GM19025 (cell line): Measurements from ENCODE around the gene ACACB.

Source experiments
- ATAC-seq: cut with Tn5 transposase; IDR thresholded peaks from one replicate; pipeline ENCODE4 v1.9.1; 2021; ENCODE audit warnings: mild to moderate bottlenecking, low read depth, moderate library complexity; ENCODE audit not compliant: unreplicated experiment

The ACACB gene

DNA sequence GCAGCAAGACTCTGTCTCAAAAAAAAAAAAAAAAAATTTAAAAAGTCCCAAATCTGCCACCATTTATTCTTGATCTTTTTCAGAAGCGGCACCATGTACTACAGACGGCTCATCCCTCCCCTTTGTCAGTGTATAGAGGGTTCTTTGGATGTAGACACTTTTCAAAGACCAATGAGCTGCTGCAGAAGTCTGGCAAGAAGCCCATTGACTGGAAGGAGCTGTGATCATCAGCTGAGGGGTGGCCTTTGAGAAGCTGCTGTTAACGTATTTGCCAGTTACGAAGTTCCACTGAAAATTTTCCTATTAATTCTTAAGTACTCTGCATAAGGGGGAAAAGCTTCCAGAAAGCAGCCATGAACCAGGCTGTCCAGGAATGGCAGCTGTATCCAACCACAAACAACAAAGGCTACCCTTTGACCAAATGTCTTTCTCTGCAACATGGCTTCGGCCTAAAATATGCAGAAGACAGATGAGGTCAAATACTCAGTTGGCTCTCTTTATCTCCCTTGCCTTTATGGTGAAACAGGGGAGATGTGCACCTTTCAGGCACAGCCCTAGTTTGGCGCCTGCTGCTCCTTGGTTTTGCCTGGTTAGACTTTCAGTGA is 6.5 kb upstream of the ACACB start:
- ATAC-seq = no peak

DNA sequence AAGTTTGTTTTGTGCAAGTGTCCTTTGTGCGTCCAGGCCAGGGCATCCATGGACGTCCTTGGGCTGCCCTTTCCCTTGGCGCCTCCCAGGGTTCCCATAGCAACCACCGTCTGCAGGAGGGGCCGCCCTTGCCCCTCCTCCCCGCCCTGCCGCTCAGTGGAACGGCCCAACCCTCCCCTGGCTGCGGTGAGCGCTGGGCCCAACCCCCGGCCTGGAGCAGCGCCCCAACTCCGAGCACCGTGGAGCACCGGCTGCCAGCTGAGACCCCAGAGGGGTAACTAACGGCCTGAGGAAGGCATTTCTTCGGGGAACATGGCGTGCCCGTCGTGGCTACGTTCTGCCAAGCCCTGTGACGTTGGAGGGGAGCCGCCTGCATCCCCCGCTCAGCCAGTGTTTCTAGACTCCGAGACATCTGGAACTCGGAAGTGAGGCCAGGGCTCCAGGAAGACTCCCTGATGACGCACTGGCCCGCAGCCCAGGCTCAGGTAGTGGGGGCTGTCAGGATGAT is 5.3 kb upstream of the ACACB start:
- no peak for ATAC-seq

DNA sequence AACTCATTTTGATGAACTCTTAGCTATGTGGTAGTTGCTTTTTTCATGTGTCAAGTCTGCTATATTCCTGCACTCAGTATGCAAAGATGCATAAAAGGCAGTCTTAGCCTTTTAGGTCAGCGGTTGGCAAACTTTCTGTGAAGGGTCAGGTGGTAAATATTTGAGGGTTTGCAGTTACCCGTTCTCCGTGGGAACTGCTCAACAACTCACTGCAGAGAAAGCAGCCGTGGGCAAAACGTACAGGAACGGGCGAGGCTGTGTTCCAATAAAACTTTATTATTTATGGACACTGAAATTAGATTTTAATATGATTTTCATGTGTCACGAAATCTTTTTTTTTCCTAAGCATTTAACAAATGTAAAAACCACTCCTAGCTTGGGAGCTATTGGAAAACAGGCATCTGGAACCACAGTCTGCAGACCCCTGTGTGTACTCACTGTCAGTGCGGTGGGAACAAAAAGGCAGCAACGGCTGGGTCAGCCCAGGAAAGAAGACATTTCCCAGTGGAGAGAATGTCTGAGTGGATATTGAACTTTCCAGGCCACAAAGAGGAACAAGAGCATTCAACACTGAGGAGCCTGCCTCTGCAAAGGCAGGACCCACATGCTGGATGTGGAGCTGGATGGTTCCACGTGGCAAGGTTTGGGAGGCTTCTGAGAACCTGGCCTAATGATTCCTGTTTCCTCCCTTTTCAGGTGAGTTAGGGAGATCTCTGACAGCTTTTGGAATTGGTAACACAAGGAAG is 3.5 kb upstream of the ACACB start:
- ATAC-seq = no peak

DNA sequence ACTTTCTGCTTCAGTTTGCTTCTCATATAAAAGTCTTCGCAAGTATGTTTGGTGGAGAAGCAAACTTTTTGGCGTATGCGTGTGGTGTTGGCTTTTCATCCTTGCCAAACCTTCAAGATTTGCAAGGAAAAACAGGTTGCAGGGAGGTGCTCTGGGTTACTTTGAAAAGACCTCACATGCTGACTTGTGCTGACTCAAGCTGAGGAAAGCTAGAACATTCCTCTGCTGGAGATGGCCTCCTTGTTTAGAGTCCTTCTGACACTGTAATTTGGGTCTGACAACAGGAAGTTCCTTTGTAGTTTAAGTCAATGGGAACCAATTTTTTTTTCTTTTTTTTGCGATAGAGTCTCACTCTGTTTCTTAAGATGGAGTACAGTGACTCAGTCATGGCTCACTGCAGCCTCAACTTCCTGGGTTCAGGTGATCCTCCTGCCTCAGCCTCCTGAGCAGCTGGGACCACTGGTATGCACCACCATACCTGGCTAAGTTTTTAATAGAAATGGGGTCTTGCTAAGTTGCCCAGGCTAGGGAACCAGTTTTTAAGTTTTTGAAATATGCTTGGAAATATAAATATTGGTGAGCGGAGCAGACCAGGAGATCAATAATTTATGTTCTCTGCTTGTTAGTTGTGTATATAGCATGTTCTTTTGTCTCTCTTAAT is 2.6 kb upstream of the ACACB start:
- no peak for ATAC-seq

DNA sequence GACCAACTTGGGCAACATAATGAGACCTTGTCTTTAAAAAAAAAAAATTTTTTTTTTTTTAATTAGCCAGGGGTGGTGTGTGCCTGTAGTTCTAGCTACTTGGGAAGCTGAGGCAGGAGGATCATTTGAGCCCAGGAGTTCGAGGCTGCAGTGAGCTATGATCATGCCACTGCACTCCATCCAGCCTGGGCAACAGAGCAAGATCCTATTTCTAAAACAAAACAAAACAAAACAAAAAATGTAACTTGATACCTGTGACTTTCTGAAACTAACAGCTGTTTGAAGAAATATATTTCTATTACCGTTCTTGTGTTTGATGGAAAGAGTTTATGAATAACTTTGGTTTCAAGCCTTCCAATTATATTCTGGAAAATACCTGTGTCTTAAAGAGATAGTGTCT is 1.7 kb upstream of the ACACB start:
- ATAC-seq = no peak

DNA sequence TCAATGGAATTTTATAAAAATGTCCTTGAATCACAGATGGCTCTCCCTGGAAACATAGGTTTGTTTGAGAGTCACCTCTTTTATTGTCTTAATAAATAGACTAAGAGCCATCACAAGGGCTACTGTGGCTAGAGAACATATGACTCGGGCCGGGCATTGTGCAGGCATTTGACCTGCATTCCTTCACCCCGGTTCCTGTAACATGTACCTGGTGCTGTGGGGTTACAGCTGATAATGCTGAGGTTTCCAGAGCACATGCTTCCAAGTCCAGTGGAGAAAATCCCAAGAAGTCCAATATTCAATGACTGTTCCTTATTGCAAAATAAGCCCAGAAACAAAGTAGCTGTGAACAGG is 1.0 kb upstream of the ACACB start:
- ATAC-seq = no peak

DNA sequence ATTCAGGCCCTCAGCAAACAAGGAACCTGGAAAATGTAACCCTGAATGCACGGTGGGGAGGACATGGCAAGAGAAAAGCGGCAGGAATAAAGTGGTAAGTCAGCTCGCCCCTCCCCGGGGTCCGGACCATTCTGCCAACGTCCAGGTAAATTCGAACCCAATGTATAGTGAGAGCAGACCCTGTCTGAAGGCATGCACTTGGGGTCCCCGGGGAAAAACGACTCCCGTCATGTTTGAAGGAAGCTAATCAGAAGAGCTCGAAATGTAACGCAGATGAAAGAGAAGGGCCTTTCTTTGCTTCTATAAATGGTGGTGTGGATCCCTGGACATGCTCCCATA is 193 bp downstream of the ACACB start:
- no peak for ATAC-seq

DNA sequence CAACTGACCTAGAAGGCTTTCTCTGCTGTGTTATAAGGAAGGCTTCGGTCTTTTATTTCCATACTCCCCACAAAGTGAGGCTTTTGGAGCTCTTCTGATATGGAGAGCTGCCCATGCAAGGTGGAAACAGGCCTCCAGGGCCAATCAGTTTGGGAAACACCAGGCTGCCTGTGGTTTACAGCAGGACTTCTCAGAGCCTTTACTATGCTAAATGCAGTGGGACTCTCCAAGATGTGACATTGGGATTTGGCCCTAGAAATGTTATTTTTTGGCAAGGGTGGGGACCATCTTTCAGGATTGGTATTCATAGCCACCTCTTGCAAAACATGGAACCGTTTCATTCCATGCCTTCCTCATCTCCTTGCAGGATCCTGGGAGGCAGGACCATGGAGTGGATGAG is 3.7 kb downstream of the ACACB start:
- no peak for ATAC-seq

DNA sequence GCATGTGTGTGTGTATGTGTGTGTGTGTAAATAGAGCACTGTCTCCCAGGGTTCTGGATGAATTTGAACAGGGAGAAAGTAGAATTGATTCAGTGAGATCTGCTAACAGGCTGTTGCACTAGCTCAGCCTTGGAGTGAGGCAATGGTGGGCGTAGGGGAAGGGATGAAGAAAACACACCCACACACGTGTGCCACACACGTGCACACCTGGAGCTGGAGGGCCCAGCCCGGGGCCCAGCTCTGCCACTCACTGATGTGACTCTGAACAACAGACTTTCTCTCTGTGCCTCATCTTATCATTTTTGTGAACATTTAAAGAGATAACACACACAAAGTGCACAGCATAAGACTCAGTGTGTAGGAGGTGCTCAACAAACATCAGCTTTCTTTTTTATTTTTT is 4.2 kb downstream of the ACACB start:
- no peak for ATAC-seq

DNA sequence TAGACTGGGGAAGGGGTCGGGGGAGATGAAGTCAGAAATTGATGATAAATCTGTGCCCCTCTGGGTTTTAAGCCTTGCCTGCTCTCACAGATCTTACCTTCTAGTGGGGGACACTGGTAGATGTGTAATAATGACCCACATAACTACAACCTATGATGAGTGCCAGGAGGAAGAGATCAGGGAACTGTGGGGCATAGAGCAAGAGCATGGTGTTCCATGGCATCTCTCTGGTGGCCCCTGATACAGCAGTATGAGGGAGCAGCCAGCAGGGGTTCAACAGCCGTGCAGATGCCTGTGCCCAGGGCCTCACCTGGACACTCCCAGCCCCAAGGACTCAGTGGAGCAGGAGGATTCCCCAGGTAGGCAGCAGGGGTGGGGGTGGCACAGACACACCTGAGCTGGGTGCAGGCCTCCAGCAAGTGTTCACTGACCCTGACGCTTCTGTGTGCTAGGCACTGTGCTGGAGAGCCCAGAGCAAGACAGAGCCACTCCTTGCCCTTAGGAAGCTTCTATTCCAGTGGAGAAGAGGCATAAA is 5.0 kb downstream of the ACACB start:
- ATAC-seq = no peak

DNA sequence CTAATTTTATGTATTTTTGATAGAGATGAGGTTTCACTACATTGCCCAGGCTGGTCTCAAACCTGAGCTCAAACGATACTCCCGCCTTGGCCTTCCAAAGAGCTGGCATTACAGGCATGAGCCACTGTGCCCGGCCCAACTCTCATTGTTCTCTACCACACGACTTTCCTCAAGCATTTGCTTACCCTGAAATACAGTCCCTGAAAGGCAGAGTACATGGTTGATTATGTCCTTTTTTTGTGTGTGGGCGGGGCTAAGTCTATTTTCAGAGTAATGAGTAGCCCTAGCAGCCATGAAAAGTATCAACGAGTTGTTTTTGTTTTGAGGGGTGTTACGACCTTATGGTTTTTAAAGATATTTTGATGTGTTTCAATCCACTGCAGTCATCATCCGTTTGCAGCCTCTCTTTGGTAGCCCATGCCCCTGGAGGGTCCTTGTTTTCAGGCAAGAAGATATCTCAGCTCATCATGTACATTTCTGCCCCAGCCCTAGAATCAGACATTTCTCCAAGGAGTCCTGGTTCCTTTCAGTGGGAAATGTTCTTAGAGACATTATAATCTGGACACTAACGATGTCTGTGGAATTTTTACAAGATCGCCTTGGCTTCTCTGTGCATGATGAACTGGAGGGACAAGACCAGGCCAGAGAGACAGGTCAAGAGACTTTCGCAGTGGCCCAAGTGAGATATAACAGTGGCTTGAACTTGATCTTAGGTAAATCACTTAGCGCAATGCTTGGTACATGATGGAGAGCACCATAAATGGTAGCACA is 8.7 kb downstream of the ACACB start:
- ATAC-seq = no peak

DNA sequence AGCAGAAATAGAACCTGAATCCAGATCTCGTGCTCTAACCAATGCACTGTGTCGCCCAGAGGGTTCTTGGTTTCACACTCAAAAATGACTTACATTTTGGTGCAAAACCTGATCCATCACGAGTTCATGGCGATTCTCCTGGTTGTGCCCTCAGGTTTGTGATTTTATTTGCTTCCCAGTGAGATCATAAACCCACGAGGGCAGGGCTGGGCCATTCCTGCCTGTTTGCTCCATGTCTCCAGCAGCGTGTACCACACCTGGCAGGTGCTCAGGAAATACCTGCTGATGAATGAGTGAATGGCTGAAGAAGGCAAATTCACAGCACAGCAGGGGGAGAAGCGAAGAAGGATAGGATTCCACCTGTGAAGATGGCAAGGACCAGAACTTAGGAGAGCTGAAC is 9.4 kb downstream of the ACACB start:
- ATAC-seq = no peak

DNA sequence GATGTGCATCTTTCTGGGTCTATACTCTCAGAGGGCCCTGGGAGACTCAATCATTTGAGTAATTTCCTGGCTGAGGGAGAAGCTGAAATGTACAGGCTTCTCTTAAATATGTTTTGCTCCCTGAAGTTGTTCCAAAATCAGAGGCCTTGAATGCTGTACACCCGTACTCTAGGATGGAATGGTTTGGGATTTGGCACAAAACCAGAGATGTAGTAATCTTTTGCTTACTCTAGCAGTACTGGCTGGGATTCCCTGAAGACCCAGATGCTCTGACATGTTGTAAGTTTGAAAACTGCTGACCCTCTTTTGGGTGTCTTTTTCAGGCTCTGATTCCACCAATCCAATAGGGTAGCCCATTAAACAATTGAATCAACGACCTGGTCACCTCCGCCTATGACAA is 10.4 kb downstream of the ACACB start:
- ATAC-seq = no peak

DNA sequence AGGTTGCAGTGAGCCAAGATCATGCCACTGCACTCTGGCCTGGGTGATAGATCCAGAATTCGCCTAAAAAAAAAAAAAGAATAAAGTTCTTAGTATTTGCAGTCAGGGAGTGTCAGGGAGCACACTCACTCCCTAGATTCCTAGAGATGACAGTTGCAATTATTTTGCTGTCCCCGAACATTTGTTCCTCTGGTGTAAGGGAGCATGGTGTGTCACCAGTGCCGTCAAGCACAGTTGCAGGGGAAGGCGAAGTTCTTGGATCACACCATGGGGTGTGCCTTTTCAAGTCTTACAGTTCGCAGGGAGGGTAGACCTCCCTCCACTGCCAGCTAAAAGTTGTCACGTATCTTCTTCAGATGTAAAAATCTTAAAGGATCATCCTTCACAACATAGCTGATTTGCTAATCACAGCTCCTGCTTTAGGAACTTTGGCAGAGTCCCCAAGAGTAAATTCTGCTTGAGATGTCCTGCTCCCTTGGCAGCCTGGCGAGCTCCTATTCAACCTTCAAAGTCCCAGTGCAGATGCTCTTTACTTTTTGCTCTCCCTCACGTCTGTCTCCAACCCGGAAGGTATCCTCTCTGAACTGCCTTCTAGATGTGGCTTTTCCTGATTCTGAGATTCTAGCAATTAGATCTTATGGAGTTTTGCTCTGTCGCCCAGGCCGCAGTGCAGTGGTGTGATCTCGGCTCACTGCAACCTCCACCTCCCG is 11.3 kb downstream of the ACACB start:
- no peak for ATAC-seq

DNA sequence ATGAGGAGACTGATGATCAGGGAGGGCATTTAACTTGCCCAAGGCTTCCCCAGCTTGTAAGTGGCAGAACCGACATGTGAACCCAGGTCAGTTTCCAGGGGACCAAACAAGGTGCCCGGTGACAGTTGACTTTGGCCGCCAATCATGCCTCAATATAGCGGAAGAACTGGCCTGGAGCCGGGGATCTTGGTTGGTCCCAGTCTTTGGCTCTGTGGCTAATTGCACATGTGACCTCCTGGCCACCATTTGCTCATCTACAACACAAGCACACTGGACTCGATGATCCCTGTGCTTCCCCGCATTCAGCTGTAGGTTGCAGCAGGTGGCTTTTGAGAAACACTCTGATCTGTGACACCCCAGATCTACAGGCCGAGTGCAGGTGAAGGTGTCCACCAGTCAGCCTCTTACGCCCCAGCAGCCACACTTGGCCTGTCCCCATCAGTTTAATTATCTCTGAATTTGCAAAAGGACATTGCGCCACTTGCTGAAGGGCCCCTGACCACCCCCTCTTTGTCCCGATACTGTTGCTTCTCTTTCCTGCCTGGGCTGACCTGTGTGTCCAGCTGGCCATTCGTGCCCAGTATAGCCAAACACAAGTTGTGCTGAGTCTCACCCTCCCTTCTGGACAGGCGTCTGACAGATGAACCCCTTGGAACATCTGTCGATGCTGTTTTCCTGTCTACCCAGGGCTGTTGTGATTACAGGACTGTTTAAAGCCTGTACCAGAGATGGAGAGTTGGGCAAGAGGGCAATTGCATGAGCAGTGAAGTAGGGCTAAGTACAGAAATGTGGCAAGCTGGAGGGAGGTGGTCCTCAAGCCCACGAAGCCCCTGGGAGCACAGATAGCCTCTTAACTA is 14.1 kb downstream of the ACACB start:
- ATAC-seq = no peak

DNA sequence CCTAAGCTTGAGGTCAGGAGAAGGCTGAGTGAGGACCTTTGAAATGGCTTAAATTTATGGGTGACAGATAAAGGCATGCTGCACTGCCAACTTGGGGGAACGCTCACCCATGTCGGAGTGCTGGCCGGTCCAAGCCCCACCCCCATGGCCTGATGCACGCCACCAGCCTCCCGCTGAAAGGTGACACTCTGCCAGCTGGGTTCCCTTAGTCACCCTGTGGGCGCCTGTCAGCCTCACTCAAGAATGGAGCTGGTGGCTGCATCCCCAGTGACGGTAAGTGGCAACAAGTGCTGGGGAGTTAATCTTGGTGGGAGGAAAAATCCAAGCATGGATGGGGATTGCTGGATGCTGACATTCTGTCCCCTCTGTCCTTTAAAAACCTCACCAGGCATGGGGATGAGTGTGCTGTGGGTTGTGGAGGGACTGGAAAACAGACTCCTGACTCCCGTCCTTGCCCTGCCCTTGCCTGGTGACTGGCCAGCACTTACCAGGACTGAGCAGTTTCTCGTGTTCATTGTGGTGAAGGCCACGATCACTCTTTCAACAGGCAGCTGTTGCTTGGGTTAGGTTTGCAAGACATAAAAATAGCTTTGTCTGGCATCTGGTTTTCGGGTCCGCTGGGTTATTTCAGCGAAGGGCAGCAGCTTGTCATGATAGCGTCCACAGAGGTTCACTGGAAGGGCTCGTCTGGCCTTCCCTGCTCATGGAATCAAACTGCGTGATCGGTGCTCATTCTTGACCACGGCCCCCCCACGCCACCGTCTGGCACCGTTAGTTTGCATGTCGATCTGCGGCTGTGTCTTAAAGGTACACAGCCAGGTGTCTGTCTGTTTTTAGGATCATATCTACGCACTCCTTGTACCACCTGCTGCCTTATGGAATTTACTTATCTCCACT is 15.0 kb downstream of the ACACB start:
- no peak for ATAC-seq

DNA sequence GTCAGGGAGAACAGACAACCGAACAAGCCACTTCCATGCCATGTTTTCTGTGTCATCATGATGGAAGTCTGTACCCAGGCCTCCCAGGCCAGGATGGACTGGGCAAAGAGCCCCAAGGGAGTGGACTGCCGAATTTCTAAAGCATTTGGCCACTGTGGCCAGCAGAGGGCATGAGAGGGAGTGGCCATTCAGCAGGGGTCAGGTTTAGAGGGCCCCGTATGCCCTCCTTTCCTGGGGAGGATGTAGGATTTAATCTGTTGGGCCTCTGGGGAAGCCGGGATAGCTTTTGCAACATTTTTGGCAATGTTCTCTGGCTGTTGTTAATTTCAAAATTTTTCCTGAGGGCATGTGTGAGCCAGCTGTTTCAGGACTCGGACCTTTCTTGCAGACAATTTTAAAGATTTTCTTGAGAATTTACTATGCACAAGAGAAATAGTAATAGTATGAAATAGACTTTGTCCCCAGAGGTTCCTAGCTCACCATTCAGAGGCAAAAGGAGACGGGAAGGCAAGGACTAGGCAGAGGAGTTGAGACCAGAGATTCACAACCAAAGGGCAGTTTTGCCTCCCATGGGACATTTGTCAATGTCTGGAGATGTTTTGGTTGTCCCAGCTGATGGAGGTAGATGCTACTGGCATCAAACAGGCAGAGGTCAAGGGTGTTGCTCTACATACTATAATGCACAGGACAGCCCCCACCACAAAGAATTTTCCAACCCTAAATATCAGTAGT is 18.0 kb downstream of the ACACB start:
- ATAC-seq = no peak

DNA sequence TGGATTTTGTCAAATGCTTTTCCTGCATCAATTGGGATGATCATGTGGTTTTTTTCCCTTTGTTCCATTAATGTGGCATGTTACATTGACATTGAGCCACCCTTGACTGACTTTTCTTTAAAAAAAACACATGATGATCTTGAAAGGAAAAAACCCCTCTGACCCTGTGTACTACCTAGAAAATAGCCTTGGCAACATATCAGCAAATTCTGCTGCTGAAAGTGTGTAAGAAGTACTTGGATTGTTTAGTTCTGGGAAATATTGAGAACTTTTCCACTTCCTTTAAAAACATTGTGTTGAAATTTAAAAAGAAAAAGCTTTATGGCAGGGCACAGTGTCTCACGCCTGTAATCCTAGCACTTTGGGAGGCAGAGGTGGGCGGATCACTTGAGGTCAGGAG is 20.7 kb downstream of the ACACB start:
- ATAC-seq = no peak
